IPS-15b (cell line): Measurements from ENCODE around the gene RGL3.
"Not testable (repeated sequence)": the region's sequence is repeated elsewhere in the genome, so short reads cannot be mapped to it uniquely, and the experiment has no call there.

Experiments used
- H3K27me3 ChIP-seq: one replicate; pipeline ENCODE4 v1.6.1; 2013; ENCODE audit warnings: low read length; ENCODE audit not compliant: control insufficient read depth, insufficient read depth
- H3K36me3 ChIP-seq: one replicate; pipeline ENCODE4 v1.6.1; 2013; ENCODE audit warnings: low read length; ENCODE audit not compliant: control insufficient read depth, insufficient read depth
- H3K4me1 ChIP-seq: one replicate; pipeline ENCODE4 v1.6.1; 2013; ENCODE audit warnings: mild to moderate bottlenecking, low read length; ENCODE audit not compliant: control insufficient read depth, insufficient read depth
- H3K4me3 ChIP-seq: one replicate; pipeline ENCODE4 v1.5.1; 2013; ENCODE audit warnings: low read depth, low read length
- H3K9ac ChIP-seq: one replicate; pipeline ENCODE4 v1.6.1; 2013; ENCODE audit warnings: low read depth, mild to moderate bottlenecking, low read length
- H3K9me3 ChIP-seq: one replicate; pipeline ENCODE4 v1.6.1; 2013; ENCODE audit warnings: mild to moderate bottlenecking, low read length; ENCODE audit not compliant: control insufficient read depth, insufficient read depth

Gene RGL3

GRCh38 chr19:11408591-11408990 lies 10.5 kb downstream of the RGL3 start:
- Histone ChIP-seq H3K9ac (no peak overlapping the region), H3K4me3 (no peak overlapping the region)

GRCh38 chr19:11406703-11407236 lies 12.3 kb downstream of the RGL3 start:
- not testable (repeated sequence) for H3K27me3 ChIP-seq, H3K9me3 ChIP-seq, H3K36me3 ChIP-seq, H3K4me1 ChIP-seq, H3K9ac ChIP-seq
- H3K4me3 ChIP-seq = peak overlapping the region; percentile 52

More at GRCh38 chr19:11408591-11408990, 10.5 kb downstream of the RGL3 start:
- no peaks in the 10 kb centered on the region for H3K9me3 ChIP-seq
- no peaks in the 10 kb centered on the region for H3K4me1 ChIP-seq
- no peaks in the 10 kb centered on the region for H3K36me3 ChIP-seq
- H3K27me3 ChIP-seq = no peaks in the 10 kb centered on the region

GRCh38 chr19:11405846-11406643 lies 13.1 kb downstream of the RGL3 start:
- Histone ChIP-seq H3K36me3 (peaks cover 5% of the 10 kb centered on the region), H3K4me3 (peak overlapping the region; percentile 52), H3K9me3 (no peaks in the 10 kb centered on the region), H3K4me1 (no peaks in the 10 kb centered on the region), H3K27me3 (no peaks in the 10 kb centered on the region), H3K9ac (no peak overlapping the region)

- Histone ChIP-seq H3K4me3 (no peak overlapping the region), H3K4me1 (no peaks in the 10 kb centered on the region), H3K9ac (no peak overlapping the region), H3K9me3 (no peaks in the 10 kb centered on the region), H3K27me3 (no peaks in the 10 kb centered on the region), H3K36me3 (peaks cover 11% of the 10 kb centered on the region)
Measured at GRCh38 chr19:11404588-11405222, 14.4 kb downstream of the RGL3 start.

GRCh38 chr19:11401808-11402543 lies 17.1 kb downstream of the RGL3 start:
- Histone ChIP-seq H3K4me1 (no peaks in the 10 kb centered on the region), H3K4me3 (no peak overlapping the region), H3K9ac (no peak overlapping the region), H3K36me3 (peaks cover 20% of the 10 kb centered on the region), H3K9me3 (no peaks in the 10 kb centered on the region), H3K27me3 (no peaks in the 10 kb centered on the region)

GRCh38 chr19:11400798-11401197 lies 18.3 kb downstream of the RGL3 start:
- Histone ChIP-seq H3K4me1 (no peaks in the 10 kb centered on the region), H3K36me3 (peaks cover 20% of the 10 kb centered on the region), H3K9me3 (no peaks in the 10 kb centered on the region), H3K4me3 (no peak overlapping the region), H3K9ac (no peak overlapping the region), H3K27me3 (no peaks in the 10 kb centered on the region)

GRCh38 chr19:11399667-11400066 lies 19.4 kb downstream of the RGL3 start:
- Histone ChIP-seq H3K36me3 (peaks cover 20% of the 10 kb centered on the region), H3K9me3 (no peaks in the 10 kb centered on the region), H3K4me3 (no peak overlapping the region), H3K4me1 (peaks cover 4% of the 10 kb centered on the region), H3K9ac (no peak overlapping the region), H3K27me3 (no peaks in the 10 kb centered on the region)

GRCh38 chr19:11397089-11397610 lies 22.0 kb downstream of the RGL3 start:
- Histone ChIP-seq H3K4me1 (peaks cover 4% of the 10 kb centered on the region), H3K9me3 (no peaks in the 10 kb centered on the region), H3K36me3 (peaks cover 19% of the 10 kb centered on the region), H3K4me3 (no peak overlapping the region), H3K9ac (no peak overlapping the region), H3K27me3 (no peaks in the 10 kb centered on the region)

GRCh38 chr19:11390933-11391680 lies 28.0 kb downstream of the RGL3 start:
- peaks cover 4% of the 10 kb centered on the region for H3K4me1 ChIP-seq
- H3K9ac ChIP-seq = no peak overlapping the region
- H3K36me3 ChIP-seq = no peaks in the 10 kb centered on the region

GRCh38 chr19:11390359-11390758 lies 28.8 kb downstream of the RGL3 start:
- no peaks in the 10 kb centered on the region for H3K9me3 ChIP-seq
- peaks cover 3% of the 10 kb centered on the region for H3K4me1 ChIP-seq
- no peak overlapping the region for H3K4me3 ChIP-seq
- H3K36me3 ChIP-seq = no peaks in the 10 kb centered on the region
- no peak overlapping the region for H3K9ac ChIP-seq
- no peaks in the 10 kb centered on the region for H3K27me3 ChIP-seq

More at GRCh38 chr19:11390933-11391680, 28.0 kb downstream of the RGL3 start:
- Histone ChIP-seq H3K27me3 (no peaks in the 10 kb centered on the region), H3K4me3 (no peak overlapping the region), H3K9me3 (no peaks in the 10 kb centered on the region)
